HG03066 (cell line): ENCODE data around the gene TMIGD2.
"Not testable (repeated sequence)": the region's sequence is repeated elsewhere in the genome, so short reads cannot be mapped to it uniquely, and the experiment has no call there.

Source experiments
- ATAC-seq: cut with Tn5 transposase; IDR thresholded peaks from one replicate; pipeline ENCODE4 v1.9.1; 2021; ENCODE audit warnings: low read depth; ENCODE audit not compliant: unreplicated experiment

The TMIGD2 gene, protein sequence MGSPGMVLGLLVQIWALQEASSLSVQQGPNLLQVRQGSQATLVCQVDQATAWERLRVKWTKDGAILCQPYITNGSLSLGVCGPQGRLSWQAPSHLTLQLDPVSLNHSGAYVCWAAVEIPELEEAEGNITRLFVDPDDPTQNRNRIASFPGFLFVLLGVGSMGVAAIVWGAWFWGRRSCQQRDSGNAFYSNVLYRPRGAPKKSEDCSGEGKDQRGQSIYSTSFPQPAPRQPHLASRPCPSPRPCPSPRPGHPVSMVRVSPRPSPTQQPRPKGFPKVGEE

GRCh38 chr19:4302243-4302640, at the start of gene TMIGD2:
Gene TMIGD2 (minus strand): TSS chr19:4302389. CDS start chr19:4302385, 4 bp downstream.
- no peak for ATAC-seq

GRCh38 chr19:4350726-4351125, 48.5 kb upstream of the TMIGD2 start:
- ATAC-seq = no peak

DNA sequence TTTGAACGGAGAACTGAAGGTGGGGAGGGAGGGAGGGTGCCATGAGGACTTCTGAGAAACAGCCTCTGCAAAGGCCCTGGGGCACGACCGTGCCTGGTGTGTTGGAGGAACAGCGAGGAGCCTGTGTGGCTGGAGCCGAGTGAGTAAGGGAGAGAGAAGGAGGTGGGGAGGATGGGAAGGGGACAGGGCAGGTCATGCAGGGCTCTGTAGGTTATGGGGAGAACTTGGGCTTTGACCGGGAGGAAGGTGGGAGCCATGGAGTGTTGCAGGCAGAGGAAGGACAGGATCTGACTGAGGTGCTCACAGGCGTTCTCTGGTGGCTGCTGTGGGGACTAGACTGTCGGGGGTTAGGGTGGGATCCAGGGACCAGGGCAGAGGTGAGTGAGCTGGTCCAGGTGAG, 47.9 kb upstream of the TMIGD2 start:
- ATAC-seq = no peak

DNA sequence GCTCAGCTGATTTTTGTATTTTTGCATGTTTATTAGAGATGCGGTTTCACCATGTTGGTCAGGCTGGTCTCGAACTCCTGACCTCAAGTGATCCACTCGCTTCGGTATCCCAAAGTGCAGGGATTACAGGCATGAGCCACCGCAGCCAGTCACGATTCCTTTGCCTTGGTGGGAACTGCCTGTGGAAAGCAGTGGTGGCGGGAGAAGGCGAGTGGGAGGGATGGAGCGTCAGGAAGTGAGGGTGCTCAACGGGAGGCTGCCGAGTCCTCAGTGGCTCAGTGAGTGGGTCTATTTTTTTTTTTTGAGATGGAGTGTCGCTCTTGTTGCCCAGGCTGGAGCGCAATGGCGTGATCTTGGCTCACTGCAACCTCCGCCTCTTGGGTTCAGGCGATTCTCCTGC, 47.0 kb upstream of the TMIGD2 start:
- not testable (repeated sequence) for ATAC-seq

- no peak for ATAC-seq
Observed at GRCh38 chr19:4347521-4347920, 45.3 kb upstream of the TMIGD2 start.

DNA sequence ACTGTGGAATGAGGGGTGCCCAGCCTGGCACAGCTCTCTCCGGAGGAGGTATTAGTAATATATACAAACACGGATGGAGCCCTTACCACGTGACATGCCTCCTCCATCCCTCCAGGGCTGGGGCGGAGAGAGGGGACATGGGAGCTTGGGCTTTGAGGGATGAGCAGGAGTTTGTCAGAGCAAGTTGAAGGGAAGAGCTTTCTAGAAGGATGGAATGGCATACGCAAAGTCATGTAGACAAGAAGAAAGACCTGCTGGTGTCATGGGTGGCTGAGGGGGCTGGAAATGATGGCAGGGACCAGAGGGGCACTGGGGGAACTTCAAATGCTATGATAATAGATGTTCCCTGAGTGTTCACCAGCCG, 43.8 kb upstream of the TMIGD2 start:
- no peak for ATAC-seq

- no peak for ATAC-seq
Observed at GRCh38 chr19:4345342-4346019, 43.3 kb upstream of the TMIGD2 start.

DNA sequence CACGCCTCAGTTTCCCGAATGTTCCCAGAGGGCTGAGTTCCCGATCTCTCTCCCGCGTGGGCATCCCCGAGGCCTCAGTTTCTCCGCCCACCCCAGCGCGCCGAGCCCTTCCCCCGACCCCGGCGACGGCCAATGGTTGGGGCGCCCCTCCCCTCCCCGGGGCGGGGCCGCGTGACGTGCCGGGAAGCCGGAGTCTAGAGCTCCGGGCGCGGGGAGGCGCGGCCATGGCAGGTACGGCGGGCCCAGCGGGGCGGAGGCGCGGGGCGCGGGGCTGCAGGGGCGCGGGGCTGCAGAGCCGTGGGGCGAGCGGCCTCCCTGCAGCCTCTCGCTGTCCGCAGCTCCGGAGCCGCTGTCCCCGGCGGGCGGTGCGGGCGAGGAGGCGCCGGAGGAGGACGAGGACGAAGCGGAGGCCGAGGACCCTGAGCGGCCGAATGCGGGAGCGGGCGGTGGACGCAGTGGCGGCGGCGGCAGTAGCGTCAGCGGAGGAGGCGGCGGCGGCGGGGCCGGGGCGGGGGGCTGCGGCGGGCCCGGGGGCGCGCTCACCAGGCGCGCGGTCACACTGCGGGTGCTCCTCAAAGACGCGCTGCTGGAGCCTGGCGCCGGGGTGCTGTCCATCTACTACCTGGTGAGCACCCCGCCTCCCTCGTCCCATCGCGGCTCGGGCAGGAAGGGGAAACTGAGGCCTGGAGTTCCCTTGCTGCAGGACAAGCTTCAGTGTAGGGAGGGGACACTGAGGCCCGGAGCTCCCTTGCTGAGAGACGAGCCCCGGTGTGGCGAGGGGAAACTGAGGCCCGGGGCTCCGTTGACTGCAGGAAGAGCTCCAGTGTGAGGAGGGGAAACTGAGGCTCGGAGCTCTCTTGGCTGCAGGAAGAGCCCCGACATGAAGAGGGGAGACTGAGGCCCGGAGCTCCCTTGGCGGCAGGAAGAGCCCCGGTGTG, 41.5 kb upstream of the TMIGD2 start, which contains the start of gene MPND:
Gene MPND, plus strand, starts transcription at position 193 of the 938 bp plus-strand sequence. Its CDS starts 32 bp downstream, at position 225.
- ATAC-seq = peak; percentile 49

DNA sequence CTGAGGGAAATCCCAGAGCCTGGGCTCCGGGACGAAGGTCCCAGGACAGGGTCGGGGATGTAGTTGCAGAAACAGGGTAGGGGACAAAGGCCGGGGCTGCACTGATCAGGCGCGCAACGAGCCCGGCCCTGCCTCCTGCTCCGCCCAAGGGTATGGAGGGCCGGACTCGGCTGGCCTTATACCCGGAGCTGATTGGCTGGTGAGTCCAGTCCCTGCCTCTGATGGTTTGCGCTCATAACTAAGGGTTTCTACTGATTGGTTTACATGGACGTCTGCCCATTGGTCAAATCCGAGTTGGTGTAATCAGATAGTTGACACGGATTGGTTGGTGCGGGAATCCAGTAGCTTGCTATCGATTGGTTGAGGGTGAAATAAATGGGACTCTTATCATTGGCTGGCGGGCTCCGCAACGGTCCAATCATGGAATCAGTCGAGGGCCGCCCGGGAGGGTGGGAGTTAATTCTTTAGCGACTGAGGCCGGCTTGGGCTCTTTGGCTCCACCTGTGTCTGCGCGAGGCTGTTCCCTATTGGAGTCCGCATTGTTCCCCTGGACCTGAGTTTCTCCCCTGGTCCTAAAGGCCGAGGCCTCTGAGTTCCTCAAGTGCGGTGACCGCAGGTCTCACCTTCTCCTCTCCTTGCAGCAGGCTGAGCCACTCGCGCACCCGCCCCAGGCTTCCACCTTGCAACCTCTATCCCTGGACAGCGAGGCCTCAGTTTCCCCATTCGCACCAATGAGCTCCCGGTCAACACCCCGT, 40.6 kb upstream of the TMIGD2 start:
- peak; percentile 79 for ATAC-seq

- no peak for ATAC-seq
Observed at GRCh38 chr19:4342314-4342614, 40.1 kb upstream of the TMIGD2 start.

GRCh38 chr19:4338441-4339355, 36.5 kb upstream of the TMIGD2 start, which contains the start of gene STAP2:
Gene STAP2 (minus strand): TSS chr19:4338827. CDS start chr19:4338753, 74 bp downstream.
- no peak for ATAC-seq

DNA sequence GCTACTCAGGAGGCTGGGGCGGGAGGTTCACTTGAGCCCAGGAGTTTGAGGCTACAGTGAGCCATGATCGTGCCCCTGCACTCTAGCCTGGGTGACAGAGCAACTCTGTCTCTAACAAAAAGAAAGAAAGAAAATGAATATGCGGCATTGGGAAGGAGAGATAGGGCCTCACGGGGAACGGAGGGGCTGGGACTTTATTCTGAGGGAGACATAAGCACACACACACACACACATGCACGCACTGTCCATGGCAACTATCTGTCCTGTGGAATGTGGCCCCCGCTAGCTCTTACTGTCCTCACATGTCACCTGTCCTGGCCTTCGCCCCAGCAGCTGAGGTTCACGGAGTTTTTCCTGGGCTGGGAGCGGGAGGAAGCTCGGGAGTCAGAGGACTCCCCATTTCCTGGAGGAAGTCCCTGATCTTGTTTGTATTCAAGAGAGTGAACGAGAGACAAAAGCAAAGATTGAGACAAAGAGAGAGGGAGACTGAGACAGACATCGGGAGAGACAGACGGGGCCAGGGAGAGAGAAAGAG, 35.8 kb upstream of the TMIGD2 start:
- ATAC-seq = no peak

- ATAC-seq = no peak
Observed at GRCh38 chr19:4334929-4335570, 32.9 kb upstream of the TMIGD2 start.

DNA sequence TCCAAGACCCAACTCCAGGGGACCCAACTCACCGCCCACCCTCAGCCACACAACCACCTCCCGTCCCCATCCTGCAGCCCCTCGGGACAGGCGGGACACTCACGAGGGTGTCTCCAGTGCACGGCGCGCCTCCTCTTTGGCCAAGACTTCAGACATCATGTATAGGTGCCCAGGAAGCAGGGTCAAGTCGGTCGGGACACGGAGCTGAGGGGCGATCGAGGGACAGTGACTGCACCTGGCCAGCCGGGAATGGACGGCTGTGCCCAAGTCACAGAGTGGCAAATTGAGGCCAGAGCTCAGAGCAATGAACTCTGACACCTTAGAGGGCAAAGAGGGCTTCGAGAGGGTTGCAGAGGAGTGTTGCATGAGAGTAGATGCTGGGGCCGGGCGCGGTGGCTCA, 27.7 kb upstream of the TMIGD2 start:
- no peak for ATAC-seq

- not testable (repeated sequence) for ATAC-seq
Observed at GRCh38 chr19:4328991-4329681, 26.9 kb upstream of the TMIGD2 start.

DNA sequence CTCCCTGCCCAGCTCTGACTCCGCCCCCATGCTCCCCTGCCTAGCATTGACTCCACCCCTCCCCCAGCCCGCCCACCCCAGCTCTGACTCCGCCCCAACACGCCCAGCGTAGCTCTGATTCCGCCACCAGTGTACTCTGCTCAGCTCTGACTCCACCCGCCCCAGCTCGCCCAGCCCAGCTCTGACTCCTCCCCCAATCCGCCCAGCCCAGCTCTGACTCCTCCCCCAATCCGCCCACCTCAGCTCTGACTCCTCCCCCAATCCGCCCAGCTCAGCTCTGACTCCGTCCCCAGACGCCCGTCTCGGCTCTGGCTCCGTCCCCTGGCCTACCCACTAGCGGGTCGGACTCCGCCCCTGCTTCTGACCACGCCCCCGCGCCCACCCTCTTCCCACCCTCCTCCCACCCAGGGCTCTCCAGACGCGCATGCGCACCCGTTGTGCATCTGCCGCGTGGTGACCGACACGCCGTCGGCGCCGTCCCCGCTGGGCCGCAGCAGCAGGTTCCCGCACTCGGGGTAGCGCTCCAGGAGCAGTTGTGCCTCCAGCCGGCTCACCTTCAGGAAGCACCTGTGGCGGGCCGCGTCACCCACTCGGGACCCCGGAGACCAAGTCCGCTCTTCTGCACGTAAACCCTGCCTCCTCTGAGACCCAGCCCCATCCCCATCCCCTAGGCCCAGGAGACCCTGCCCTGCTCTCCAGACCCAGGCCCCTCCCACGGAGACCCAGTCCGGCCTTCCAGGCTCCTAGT, 26.2 kb upstream of the TMIGD2 start:
- peak; percentile 69 for ATAC-seq

DNA sequence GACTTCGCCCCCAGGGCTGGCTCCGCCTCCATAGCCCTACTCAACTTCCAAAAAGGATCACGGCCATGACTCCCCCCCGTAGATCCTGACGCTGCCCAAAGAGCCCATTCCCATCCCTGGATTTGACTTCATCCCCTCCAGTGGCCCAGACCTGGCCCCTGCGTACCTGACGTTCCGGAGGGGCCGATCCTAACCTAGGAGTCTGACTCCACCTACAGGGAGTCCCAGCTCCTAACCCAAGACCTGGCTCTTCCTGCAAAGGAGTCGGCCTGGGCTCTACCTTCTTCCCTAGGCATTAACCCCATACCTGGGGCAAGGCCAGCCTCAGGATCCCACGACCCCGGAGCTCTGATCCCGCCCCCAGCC, 25.7 kb upstream of the TMIGD2 start:
- no peak for ATAC-seq
